HEK293T (cell line): ENCODE data around the gene PPM1L.
"Not testable (repeated sequence)": the region's sequence is repeated elsewhere in the genome, so short reads cannot be mapped to it uniquely, and the experiment has no call there.

Source experiments
- CTCF ChIA-PET: fragments of 350-600 bp; formaldehyde crosslinking; extraction: SDS; loops from one replicate; lab custom pipeline; 2021; ENCODE audit warnings: antibody characterized with exemption, inconsistent platforms; lab: Yijun Ruan, JAX
- POLR2A ChIA-PET: fragments of 350-600 bp; formaldehyde crosslinking; extraction: SDS; loops from one replicate; lab custom pipeline; 2020; ENCODE audit warnings: antibody characterized with exemption, inconsistent platforms; lab: Yijun Ruan, JAX
- DNase-seq: peaks from one replicate; pipeline ENCODE4 v3.0.0; 2012; ENCODE audit warnings: mixed read lengths; ENCODE audit errors: extremely low spot score
- ARNT ChIP-seq: fragments of 450-650 bp; IDR thresholded peaks from 2 replicates; pipeline ENCODE4 v1.6.1; 2017; ENCODE audit warnings: mild to moderate bottlenecking
- BHLHE40 ChIP-seq: fragments of 450-650 bp; IDR thresholded peaks from 2 replicates; pipeline ENCODE4 v1.6.1; 2016; ENCODE audit warnings: mild to moderate bottlenecking, moderate library complexity, borderline replicate concordance
- CTBP1 ChIP-seq: fragments of 450-650 bp; IDR thresholded peaks from 2 replicates; pipeline ENCODE4 v1.6.1; 2016; ENCODE audit warnings: borderline replicate concordance
- ELF4 ChIP-seq: fragments of 450-650 bp; IDR thresholded peaks from 2 replicates; pipeline ENCODE4 v1.6.1; 2017; ENCODE audit warnings: antibody characterized with exemption
- FOXA1 ChIP-seq: fragments of 450-650 bp; IDR thresholded peaks from 2 replicates; pipeline ENCODE4 v1.6.1; 2016; ENCODE audit warnings: mild to moderate bottlenecking
- FOXK2 ChIP-seq: fragments of 450-650 bp; IDR thresholded peaks from 2 replicates; pipeline ENCODE4 v1.6.1; 2016; ENCODE audit warnings: mild to moderate bottlenecking
- FOXM1 ChIP-seq: fragments of 450-650 bp; IDR thresholded peaks from 2 replicates; pipeline ENCODE4 v1.6.1; 2017; ENCODE audit warnings: mild to moderate bottlenecking, borderline replicate concordance
- HDGF ChIP-seq: fragments of 450-650 bp; IDR thresholded peaks from 2 replicates; pipeline ENCODE4 v1.6.1; 2017; ENCODE audit warnings: antibody characterized with exemption, borderline replicate concordance
- L3MBTL2 ChIP-seq: fragments of 450-650 bp; conservative IDR thresholded peaks from 2 replicates; pipeline ENCODE4 v1.6.1; 2016; ENCODE audit warnings: mild to moderate bottlenecking
- LEF1 ChIP-seq: fragments of 450-650 bp; IDR thresholded peaks from 2 replicates; pipeline ENCODE4 v1.6.1; 2017; ENCODE audit warnings: mild to moderate bottlenecking, borderline replicate concordance
- NFRKB ChIP-seq: fragments of 450-650 bp; IDR thresholded peaks from 2 replicates; pipeline ENCODE4 v1.6.1; 2016; ENCODE audit warnings: mild to moderate bottlenecking, moderate library complexity
- SP1 ChIP-seq: fragments of 450-650 bp; IDR thresholded peaks from 2 replicates; pipeline ENCODE4 v1.6.1; 2017
- SUZ12 ChIP-seq: fragments of 450-650 bp; IDR thresholded peaks from 2 replicates; pipeline ENCODE4 v1.6.1; 2016; ENCODE audit warnings: mild to moderate bottlenecking
- TARDBP ChIP-seq: fragments of 450-650 bp; IDR thresholded peaks from 2 replicates; pipeline ENCODE4 v1.6.1; 2016
- ZNF384 ChIP-seq: fragments of 450-650 bp; IDR thresholded peaks from 2 replicates; pipeline ENCODE4 v1.6.1; 2016
- TF ChIP-seq, protein P1 (sequence below): fragments of 450-650 bp; IDR thresholded peaks from 2 replicates; pipeline ENCODE4 v1.6.1; 2016

PPM1L gene

DNA sequence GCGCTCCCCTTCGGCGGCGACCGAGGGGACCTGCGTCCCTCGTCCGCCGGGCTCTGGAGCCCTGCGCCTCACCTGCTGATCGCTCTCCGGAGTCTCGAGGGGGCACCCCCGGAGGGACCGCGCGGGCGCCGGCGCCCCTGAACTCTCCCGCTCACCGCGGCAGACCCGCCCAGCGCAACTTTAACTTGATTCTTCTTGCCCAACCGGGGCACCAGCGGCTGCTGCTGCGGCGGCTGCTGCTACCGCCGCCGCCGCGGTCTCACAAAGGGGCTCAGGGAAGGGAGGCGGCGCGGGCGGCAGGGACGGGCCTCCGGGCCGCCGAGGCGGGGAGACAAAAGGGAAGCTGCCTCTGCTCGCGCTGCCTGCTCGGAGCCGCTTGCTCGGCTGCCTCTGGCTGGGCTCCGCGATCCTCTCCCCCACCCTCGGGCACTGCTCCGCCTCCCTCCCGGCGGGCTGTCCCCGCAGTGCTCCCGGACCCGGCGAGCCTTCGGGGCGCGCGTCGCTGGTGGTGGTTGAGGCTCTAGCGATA lies at the start of gene PPM1L:
PPM1L (plus strand) TSS at position 456 of the 529 bp plus-strand sequence.
- no peak for TF ChIP-seq ELF4
- POLR2A ChIA-PET = no interaction called here
- CTCF ChIA-PET = interaction anchor here (0.6 kb wide), 1 partner anchor 102 kb away, joined by 3 read pairs; no protein-coding TSS in a partner anchor
- peak; percentile 49 for DNase-seq

DNA sequence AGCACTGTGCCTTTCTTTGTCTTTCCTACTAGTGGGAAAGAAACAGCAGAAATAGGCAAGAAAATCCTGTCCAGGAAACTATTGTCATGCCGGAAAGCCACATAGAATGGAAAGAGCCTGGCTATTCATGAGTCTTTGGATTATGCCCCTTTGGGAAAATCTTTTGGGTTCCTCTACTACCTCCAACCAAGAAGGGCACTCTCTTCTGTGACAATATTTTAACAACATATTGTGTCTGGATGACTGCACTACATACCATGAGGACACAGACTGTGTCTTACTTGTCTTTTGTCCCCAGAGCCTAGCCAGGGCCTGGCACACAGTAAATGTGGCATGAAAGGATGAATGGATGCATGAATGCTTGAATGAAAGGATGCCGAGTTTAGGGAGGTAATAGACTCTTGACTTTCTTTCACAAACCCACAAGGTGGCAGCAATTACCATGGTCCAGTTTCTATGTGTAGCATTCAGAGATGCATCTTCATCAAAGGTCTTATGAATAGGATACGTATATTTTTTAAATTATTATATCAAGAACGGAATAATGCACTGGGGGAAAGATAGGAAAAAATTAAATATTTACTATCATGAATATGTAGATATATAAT lies 48.7 kb upstream of the PPM1L start:
- CTCF ChIA-PET = no interaction called here
- TF ChIP-seq, protein P1, sequence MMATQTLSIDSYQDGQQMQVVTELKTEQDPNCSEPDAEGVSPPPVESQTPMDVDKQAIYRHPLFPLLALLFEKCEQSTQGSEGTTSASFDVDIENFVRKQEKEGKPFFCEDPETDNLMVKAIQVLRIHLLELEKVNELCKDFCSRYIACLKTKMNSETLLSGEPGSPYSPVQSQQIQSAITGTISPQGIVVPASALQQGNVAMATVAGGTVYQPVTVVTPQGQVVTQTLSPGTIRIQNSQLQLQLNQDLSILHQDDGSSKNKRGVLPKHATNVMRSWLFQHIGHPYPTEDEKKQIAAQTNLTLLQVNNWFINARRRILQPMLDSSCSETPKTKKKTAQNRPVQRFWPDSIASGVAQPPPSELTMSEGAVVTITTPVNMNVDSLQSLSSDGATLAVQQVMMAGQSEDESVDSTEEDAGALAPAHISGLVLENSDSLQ = no peak
- no peak for TF ChIP-seq FOXK2
- TF ChIP-seq ELF4 = no peak
- TF ChIP-seq FOXM1 = no peak
- no peak for TF ChIP-seq HDGF
- TF ChIP-seq ARNT = no peak
- no peak for TF ChIP-seq SUZ12
- no peak for TF ChIP-seq BHLHE40
- TF ChIP-seq LEF1 = no peak
- TF ChIP-seq L3MBTL2 = no peak
- no peak for TF ChIP-seq FOXA1
- no peak for TF ChIP-seq ZNF384
- no peak for TF ChIP-seq NFRKB
- no peak for TF ChIP-seq SP1
- no peak for TF ChIP-seq TARDBP
- no peak for TF ChIP-seq CTBP1
- peak; percentile 54 for DNase-seq
- POLR2A ChIA-PET = no interaction called here

DNA sequence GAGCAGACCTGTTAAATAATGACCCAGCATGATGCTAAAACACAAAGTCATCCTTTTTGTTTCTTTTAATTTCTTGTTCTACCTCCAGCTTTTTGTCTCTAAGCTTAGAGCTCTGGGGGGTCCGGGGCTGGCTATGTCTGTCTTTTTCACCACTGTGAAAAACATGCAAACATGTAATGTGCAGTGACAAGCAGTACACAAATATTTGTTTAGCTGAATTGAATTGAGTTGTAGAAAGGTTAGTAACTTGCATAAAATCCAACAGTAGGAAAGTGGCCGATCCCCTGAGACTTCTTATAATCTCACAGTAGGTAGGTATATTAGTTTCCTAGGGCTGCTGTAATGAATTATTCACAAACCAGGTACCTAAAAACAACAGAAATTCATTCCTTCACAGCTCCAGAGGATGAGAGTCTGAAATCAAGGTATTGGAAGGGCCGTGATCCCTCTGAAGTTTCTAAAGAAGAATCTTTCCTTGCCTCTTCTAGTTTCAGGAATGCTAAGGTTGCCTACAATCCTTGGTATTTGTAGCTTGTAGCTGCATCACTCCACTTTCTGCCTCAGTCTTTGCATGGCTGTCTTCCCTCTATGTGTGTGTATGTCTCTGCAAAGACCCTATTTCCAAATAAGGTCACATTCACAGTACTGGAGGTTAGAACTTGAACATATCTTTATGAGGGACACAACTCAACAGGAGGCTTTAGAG lies 46.4 kb upstream of the PPM1L start:
- ChIA-PET POLR2A (no interaction called here), CTCF (no interaction called here)
- TF ChIP-seq, protein P1 = no peak
- TF ChIP-seq CTBP1 (no peak), ARNT (no peak), SUZ12 (no peak), FOXA1 (no peak), FOXK2 (no peak), ZNF384 (no peak), TARDBP (no peak), L3MBTL2 (no peak), ELF4 (no peak), LEF1 (no peak), FOXM1 (no peak), NFRKB (no peak), SP1 (no peak)
- DNase-seq = no peak

DNA sequence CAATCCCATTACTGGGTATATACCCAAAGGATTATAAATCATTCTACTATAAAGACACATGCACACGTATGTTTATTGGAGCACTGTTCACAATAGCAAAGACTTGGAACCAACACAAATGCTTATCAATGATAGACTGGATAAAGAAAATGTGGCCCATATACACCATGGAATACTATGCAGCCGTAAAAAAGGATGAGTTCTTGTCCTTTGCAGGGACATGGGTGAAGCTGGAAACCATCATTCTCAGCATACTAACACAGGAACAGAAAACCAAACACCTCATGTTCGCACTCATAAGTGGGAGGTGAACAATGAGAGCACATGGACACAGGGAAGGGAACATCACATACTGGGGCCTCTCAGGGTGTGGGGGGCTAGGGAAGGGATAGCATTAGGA lies 42.9 kb upstream of the PPM1L start:
- CTCF ChIA-PET, DNase-seq, POLR2A ChIA-PET: not testable (repeated sequence)

DNA sequence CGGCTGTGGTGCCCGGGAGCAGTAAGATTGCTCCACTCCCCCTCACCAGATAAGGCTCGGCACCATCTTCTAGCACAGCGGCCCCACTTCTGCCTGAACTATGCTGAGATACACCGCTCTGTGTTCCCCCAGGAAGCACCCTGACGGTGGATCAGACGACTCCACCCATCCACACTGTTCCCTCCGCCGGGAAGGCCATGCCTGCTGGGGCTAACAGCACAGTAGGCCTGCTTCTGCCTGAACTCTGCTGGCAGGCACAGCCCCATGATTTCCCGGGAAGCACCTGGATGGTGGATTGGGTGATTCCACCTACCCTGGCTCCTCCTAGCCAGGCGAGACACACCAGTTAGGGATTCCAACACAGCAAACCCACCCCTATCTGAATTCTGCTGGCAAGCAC lies 36.3 kb upstream of the PPM1L start:
- no peak for DNase-seq
- POLR2A ChIA-PET = no interaction called here
- TF ChIP-seq BHLHE40 = no peak
- CTCF ChIA-PET = no interaction called here

DNA sequence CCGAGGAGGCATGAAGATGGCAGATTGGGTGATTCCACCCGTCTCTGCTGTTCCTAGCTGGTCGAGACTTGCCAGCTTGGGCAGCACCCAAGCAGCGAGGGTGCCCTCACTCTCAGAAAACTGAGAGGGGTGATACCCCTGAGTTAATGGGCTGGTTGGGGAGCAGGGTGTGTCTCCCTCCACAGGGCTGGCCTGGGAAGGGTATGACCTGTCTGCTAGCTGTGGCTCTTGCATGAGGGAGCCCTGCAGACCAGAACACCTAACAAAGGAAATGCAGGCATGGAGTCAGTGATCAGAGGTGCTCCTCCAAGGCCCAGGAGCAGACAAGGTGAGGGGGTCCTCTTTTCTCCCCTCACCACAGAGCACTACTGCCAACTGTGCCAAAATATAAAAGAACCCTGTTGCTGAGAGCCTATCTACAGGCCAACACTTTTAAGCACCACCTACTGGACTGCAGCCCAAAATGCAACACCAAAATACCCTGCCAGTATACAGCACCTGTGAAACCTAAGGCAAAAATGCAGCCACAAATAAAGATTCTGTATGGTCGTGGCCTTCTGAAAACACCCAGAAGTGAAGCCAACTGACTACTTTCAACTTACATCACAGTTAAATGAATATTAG lies 35.8 kb upstream of the PPM1L start:
- peak; percentile 20 for DNase-seq
- TF ChIP-seq BHLHE40 = no peak
- TF ChIP-seq TARDBP = no peak
- TF ChIP-seq L3MBTL2 = no peak
- TF ChIP-seq LEF1 = no peak
- no peak for TF ChIP-seq CTBP1
- TF ChIP-seq SP1 = no peak
- no peak for TF ChIP-seq FOXM1
- POLR2A ChIA-PET = no interaction called here
- CTCF ChIA-PET = no interaction called here

DNA sequence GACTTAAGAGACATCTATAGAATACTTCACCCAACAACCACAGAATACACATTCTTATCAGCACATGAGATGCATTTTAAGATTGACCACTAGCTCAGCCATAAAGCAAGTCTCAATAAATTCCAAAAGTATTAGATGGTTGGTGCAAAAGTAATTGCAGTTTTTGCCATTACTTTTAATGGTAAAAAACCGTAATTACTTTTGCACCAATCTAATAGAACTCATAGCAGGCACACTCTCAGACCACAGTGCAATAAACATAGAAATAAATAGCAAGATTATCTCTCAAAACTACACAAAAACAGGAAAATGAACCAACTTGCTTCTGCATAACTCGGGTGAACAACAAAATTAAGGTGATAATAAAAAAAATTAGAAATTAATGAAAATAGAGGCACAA lies 33.7 kb upstream of the PPM1L start:
- ChIA-PET POLR2A (no interaction called here), CTCF (no interaction called here)
- TF ChIP-seq ELF4 (peak; percentile 85), CTBP1 (no peak)
- no peak for DNase-seq
